TTC549 (cell line): ENCODE results near the gene LYZL6.

ENCODE experiments used
- FAIRE-seq: peaks from 2 replicates; lab custom pipeline; 2012; peaks lifted over from hg19 to GRCh38; lab: Jason Lieb, UNC

LYZL6 gene, protein sequence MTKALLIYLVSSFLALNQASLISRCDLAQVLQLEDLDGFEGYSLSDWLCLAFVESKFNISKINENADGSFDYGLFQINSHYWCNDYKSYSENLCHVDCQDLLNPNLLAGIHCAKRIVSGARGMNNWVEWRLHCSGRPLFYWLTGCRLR

DNA sequence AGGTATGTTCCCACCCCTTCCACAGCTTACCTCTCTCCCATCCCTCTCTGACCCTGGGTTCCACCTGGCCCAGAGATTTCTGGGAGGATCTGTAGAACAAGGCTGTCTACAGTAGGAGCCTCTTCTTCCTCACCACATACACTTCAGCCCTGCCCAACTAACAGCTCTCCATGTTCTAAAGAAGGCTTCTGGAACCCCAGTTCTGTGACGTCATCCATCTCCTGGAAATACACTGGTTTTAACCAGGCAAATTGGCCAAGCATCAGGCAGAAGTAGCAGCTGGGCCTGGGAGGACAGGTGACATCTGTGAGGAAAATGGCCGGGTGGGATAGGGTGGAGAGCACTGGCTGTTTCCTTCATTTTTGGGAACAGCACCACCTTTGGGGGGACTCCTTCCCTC, at the start of gene LYZL6:
Gene LYZL6, minus strand, starts transcription at position 177 of the 400 bp plus-strand sequence. CDS start 4,357 bp downstream, outside the sequence.
- no peak for FAIRE-seq

DNA sequence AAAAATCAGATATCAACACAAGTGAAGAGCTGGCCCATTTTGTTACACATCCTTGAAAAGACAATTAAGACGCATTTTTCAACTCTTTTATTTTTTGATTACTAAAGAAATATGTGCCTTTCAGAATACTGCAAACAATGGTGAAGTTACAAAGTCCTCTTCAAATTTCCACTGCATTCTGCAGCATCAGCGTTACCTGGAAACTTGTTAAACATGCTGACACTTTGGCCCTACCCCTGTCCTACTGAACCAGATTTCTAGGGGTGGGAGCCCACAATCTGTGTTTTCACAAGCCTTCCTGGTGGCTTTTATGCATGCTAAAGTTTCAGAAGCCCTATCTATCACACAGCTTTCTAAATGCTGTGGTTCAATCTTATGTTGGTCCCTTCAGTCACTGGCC, 47.6 kb upstream of the LYZL6 start:
- FAIRE-seq: no peak

DNA sequence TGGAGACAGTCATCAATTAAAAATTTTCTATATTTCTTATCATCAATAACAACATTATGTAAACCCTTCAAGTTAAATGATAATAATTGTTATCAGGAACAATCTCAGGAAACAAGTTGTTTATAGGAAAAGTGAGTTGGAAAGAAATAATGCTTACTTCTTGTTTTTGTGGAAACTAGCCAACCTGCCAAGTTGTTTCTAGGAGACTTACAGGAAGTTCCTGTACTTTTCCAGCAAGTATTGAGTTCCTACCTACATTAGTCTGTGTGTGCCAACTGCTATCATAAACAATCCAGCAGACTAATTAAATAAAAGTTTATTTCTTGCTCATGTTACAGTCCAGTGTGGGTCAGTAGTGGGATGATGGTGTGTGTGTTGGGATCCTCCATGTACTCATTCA, 44.7 kb upstream of the LYZL6 start:
- no peak for FAIRE-seq

DNA sequence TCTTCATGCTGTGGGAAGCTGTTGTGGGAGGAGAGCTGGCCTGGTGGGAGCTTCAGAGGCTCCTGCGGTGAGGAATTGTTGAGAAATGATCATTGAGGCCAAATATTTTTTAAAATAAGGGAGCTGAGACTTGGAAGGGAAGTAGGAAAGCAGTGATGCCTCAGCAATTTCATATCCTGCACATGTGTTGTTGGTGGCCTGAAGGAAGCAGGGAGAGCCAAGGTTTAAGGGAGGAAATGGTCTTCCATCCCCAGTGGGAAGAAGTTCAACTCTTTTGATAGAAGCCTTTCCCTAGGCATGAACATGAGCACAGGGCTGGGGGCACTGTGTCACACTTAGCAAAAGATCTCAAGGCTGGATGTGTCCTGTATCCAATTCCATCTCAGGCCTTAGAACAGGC, 43.1 kb upstream of the LYZL6 start, which contains the start of gene CCL14:
Gene CCL14, minus strand, starts transcription at position 87 of the 400 bp plus-strand sequence. Its CDS starts 80 bp downstream, at position 7.
- FAIRE-seq: no peak

DNA sequence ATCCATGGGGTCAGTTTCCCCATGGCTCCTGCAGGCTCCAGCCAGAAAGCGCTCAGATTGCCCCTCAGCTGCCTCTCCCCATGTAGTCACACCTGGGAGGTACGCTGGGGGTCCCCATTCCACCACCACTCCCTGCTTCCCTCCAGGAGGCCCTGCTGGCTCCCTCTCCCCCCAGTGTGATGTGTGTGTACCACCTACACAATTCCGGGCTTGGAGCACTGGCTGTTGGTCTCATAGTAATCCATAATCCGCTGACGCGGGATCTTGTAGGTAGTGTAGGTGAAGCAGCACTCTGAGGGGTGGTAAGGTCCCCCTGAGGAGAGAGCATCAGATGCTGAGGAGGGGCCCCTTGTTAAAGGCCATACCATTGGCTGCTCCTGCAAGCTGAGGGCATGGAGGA, 40.6 kb upstream of the LYZL6 start:
- FAIRE-seq: no peak

DNA sequence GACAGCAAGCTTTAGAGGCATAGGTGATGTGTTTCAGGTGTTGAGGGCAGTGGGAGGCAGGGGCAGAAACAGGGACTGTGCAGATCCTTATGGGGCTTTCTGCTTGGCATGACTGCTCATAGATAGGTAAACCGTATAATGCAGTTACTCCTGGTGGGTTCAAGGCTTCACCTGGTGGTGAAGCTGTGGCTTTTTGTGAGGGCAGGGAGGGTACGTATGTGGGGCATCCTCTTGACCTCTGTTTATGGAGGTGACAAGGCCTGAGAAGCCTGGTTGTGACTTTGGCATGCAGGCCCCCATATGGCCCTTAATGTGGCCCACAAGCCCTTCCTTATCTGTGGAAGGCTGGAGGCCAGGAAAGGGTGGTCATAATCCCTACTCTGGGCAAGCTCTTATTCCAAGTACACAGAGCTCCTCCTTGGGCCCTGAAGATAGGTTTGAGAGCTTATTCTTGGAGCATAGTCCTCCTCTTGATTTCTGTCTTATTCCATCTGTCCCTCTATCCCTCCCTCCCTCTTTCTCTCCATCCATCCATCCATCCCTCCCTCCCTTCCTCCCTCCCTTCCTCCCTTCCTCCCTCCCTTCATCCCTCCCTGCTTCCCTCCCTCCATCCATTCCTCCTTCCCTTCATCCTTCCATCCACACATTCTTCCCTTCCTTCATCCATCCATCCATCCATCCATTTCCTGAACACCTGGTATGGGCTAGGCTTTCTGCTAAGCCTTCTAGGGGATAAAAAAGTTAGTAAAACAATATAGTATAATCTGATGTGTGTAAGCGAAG, 39.1 kb upstream of the LYZL6 start:
- no peak for FAIRE-seq

DNA sequence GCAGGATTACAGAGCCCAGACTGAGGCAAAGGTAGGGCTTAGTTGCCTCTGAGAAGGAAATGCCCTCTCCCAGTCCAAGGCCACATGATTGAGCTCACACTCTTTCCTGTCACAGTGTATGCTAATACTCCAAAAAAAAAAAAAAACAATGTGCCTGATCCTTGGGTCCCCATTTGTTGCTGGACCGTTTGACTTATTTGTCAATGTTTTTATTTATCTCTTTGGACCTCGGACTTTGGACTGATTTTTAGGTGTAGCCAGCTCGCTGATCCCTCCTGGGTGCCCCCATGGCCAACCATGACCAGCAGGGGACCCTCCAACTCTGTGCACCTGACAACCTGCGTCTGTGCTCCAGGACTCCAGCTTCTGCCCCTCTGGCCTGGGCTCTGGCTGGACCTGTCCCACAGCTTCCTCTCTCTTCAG, 38.4 kb upstream of the LYZL6 start:
- no peak for FAIRE-seq

DNA sequence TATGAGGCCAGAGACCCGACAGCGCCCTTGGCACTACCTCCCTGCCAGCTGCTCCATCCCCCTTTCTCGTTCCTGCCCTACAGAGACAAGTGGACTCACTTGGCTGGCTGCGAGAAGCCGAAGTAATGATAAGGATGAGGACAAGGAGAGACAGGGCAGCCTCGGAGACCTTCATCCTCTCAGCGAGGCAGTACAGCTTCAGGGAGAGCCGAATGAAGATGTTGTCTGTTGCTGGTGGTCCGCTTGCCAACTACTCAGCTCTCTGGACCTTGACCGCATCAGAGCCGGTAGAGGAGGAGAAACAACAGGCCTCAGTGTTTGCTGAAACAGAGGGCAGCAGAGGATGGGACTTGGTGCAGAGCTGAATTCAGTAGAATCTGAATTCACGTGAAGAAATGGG, 37.7 kb upstream of the LYZL6 start, which contains the start of gene CCL16:
Gene CCL16, minus strand, starts transcription at position 252 of the 400 bp plus-strand sequence. Its CDS starts 77 bp downstream, at position 175.
- no peak for FAIRE-seq

DNA sequence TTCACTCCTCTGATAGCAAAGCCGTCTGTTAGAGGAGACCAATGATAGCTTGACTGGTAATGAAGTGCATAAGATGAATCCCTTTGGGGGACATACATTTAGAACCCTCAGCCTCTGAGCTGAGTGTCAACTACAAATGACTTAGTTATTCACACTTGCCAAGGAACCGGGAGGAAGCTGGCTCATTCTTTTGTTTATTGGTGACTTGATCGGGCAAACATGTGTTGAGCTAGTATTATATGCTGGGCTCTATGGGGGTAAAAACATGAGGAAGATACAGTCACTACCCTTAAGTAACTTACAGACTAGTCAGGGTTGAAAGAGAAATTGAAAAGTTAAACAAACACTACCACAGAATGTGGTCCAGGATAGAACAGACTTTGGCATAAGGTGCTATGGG, 34.8 kb upstream of the LYZL6 start:
- FAIRE-seq: no peak

DNA sequence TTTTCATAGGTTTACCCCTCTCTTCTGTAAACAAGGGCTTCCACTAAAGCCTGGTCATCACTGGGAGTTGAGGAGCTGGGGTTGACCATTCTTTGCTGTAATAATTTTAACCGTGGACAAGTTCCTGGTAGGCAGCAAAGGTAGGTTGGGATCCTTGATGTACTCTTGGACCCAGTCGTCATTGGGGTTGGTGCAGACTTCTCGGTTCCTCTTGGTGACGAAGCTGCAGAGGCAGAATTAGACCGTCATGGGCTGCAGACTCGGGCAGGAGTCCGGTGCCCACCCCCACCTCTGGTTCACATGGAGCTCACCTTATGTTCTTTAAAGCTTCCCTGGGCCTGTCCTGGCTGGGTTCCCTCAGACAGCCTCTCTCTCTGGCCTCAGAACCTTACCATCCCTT, 34.0 kb upstream of the LYZL6 start:
- FAIRE-seq: no peak

DNA sequence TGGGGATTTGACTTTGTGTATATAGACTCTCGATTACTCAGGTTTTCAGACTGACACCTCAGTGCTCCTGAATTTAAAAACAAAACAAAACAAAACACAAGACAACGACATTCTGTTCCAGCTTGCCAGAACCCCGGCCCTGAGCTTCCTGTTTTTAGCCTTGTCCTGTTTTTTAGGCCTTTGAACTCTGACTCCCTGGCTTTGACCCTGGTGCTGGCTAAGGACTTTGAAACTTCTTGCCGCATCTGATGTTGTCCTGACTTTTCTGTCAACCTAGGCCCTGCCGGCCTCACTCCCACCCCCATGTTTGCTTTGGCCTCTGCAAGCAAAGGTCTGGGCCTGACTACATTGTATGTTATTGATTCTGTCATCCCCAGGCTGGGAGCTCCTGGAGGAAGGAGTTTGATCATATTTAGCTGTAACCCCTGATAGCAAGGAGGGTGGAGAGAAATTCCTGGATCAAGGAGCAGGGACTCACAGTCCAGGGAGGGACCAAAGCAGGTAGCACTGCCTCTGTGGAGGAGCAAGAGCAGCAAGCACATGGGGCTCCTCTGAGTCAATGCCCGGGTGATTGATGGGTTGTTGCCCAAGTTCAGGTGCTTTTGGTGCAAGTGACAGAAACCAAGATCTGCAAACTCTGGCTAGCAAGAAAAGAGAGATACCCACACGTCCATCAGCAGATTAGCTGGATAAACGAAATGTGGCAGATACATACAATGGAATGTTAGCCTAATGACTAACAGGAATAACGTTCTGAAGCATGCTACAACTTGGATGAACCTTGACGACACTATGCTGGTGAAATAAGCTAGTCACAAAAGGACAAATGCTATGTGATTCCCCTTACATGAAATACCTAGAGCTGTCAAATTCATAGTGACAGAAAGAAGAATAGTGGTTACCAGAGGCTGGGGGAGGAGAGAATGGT, 30.1 kb upstream of the LYZL6 start:
- no peak for FAIRE-seq

DNA sequence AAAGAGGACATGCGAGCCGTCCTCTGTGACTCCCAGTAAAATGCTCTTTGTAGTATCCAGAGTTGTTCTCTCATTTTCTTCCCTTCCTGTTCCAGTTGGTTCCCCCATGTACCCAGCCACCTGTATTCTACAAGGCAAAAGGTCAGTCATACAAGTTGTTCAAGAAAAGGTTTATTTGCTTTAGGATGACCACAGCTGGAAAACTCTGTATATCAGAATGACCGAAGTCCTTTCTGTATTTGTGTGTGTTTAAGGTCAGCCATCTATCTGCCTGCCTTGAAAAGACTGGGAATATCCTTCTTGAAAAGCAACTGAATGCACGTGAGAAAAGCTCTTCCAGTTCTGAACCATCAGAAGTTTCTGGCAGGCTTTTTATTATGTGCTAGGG, 29.4 kb upstream of the LYZL6 start:
- FAIRE-seq: no peak

DNA sequence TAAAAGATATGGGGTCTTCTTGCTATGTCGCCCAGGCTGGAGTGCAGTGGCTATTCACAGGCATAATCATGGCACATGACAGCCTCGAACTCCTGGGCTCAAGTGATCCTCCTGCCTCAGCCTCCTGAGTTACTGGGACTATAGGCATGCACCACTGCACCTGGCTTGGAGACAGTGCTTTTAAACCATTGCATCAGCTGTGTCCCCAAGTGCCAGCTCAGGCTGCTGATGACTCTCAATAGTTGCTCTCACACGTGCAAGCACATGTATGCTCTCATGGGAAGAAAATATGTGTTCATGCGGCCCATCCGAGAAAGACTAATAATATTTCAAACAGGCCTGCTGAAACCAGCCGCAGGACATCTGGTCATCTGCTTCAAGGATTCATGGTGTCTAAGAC, 29.0 kb upstream of the LYZL6 start:
- FAIRE-seq: no peak

DNA sequence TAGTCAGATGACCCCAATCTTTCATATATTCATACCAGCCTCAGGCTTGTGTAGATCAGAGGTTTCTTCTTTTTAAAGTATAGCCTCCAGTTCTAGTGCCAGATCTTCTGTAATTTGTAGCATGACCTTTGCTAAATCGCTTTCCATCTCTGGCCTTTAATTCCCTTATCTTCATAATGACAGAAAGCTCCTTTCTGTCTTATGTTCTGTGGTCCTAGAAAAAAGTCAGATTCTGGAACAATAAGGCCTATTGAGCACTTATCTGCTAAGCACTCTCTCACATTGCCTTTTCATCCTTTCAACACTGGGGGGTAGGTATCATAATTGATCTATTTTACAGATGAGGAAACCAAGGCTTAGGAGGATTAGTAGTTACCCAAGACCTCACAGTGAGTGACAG, 28.6 kb upstream of the LYZL6 start:
- no peak for FAIRE-seq

DNA sequence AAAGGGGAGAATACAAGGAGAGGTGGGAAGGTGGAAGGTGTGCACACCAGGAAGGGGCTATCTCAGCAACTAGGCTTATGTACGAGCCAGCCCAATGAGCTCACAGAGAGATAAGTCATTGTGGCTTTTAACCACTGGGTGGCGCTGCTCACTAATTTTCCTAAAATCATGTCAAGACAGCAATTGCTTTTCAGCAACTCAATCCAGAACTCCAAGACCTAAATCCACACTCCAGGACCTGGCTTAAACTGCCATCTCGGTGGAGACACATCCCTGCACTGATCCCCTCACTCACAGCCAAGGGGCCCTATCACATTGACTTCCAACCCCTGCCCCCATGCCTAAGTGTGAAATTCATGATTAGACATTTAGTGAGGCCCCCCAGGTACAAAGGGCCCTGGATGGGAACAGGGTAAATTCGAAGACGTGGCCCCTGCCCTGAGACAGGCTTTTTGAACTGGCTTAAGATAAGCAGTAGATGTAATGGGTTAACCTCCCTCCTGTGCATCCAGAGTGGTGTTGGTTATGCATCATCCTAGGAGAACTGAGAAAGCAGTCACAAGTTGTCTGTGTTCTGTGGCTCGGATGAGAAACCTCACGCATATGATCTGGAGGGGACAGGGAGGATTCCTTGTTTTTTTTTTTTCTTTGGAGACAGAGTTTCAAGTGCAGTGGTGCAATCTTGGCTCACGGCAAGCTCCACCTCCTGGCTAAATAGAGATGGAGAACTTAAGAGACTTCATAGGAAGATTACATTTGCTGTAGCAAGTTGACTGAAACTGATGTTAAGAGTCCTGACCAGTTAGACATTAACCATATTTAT, 26.3 kb upstream of the LYZL6 start:
- no peak for FAIRE-seq

DNA sequence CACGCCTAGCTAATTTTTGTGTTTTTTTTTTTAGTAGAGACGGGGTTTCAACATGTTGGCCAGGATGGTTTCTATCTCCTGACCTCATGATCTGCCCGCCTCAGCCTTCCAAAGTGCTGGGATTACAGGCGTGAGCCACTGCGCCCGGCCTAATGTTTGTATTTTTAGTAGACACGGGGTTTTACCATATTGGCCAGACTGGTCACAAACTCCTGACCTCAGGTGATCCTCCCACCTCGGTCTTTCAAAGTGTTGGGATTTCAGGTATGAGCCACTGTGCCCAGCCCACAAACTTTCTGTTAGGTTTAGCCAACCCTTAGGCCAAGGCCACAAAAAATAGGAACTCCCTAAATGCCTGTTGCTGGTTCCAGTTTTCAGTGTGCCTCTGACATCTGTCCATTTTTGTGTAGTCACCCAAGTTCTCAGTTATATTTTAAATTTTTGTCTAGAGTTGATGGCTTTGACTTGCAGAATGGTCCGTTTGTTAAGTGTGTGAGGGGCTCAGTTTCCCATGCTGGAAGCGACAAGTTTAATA, 25.1 kb upstream of the LYZL6 start:
- FAIRE-seq: no peak

DNA sequence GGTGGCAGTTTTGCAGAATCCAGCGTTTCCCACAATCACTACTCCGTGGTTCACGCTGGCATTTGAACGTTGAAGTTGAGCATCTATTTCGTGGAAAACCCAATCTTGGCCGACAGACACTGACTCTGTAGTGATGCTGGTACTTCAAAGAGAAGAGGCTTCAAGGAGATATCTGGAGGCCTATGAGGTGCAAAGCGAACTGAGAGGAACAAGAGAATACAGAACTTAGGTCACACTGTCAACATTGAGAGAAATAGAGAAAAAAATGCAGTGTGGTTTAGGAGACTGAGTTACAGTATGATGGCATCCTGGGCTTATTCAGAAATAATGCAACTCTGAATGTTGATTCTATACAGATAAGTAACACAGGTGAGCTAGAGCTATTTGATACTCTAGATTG, 21.8 kb upstream of the LYZL6 start:
- FAIRE-seq: no peak

DNA sequence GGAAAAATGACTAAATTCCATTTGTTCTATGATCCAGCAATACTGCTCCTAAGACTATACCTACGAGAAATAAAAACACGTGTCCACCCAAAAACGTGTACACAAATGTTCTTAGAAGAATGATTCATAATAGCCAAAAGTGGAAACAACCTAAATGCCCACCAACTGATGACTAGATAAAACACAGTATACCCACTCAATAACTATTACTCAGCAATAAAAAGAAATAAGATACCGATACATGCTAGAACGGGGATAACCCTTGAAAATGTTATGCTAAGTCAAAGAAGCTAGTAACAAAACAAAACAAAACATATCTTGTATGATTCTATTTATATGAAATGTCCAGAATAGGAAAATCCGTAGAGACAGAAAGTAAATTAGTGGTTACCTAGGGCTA, 20.1 kb upstream of the LYZL6 start:
- no peak for FAIRE-seq

DNA sequence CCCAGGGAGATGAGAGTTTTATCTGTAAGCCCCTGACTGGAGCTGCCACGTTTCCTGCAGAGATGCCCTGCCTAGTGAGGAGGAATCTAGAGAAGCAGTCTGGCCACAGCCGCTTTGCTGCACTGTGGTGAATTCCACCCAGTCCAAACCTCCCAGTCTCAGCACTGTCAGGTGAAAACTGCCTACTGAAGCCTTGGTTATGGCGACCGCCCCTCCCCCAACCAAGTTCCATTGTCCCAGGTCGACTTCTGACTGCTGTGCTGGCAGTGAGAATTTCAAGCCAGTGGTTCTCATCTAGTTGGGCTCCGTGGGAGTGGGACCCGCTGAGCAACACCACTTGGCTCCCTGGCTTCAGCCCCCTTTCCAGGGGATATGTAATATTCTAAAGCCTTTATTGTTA, 10.2 kb upstream of the LYZL6 start:
- FAIRE-seq: no peak

DNA sequence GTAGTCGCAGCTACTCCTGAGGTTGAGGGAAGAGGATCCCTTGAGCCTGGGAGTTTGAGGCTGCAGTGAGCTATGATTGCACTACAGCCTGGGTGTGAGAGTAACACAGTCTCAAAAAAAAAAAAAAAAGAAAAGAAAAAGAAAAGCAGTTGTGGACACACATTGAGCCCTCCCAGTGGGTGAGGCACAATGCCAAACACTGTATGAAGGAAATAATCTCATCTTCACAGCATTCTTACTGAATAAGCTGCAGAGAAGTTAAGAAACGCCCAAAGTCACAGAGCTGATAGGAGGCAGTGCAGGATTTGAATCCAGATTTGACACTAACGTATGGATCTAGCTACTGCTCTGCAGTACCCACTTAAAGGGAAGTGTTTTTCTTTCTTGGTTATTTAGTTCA, 5.9 kb upstream of the LYZL6 start:
- no peak for FAIRE-seq

DNA sequence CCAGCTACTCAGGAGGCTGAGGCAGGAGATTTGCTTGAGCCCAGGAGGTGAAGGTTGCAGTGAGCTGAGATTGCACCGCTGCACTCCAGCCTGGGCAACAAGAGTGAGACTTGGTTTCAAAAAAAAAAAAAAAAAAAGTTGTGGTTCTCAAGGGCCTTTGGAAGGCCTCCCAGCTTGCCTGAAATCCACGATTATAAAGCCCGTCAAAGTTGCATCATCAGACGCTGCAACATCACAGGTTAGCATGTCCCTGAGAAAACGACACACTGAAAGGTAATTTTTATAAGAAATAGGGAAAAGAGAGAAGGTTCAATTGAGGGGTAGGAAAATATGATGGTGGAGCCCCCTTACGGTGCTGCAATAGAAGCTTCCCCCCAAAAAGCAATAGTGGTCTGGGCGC, 4.6 kb upstream of the LYZL6 start:
- FAIRE-seq: no peak

DNA sequence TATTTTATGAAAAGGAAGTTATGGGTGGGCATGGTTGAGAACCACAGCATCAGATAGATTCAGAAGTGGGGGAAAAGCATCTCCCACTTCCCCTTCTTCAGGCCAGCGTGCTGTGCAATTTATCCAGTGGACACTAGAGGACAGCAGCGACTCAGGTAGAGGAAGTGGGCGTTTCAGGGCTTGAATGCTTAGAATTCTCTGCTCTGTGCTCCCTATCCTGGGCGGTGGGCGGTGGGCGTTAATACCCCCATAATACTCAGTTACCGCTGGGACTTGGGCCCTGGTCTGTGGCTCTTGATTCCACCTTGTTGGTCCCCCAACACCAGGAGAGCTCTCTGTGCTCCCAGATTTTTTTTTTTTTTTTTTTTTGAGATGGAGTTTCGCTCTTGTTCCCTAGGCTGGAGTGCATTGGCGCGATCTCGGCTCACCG, 3.7 kb upstream of the LYZL6 start:
- no peak for FAIRE-seq
